ENCODE results near the gene ATP2A1. TPM values are rescaled to one million over a fixed set of nuclear protein-coding genes. Genes with fewer than 3 reads are reported as not detected.

ATP2A1 gene
- total RNA-seq, 1 donor from 2014 or later: 0.64 TPM

GRCh38 chr16:28858421-28858820, 19.9 kb upstream of the ATP2A1 start:
- H3K36me3 Mint-ChIP-seq (ENCODE audit: unreplicated experiment): no peaks in the 10 kb centered on the region
- DNase-seq (ENCODE audit: extremely low spot score, unreplicated experiment): no peak

GRCh38 chr16:28859326-28859725, 19.0 kb upstream of the ATP2A1 start:
- peak overlapping the region; percentile 62 for H3K27ac Mint-ChIP-seq (ENCODE audit: unreplicated experiment)
- H3K9me3 Mint-ChIP-seq (ENCODE audit: unreplicated experiment): no peaks in the 10 kb centered on the region
- TF ChIP-seq, protein P1, sequence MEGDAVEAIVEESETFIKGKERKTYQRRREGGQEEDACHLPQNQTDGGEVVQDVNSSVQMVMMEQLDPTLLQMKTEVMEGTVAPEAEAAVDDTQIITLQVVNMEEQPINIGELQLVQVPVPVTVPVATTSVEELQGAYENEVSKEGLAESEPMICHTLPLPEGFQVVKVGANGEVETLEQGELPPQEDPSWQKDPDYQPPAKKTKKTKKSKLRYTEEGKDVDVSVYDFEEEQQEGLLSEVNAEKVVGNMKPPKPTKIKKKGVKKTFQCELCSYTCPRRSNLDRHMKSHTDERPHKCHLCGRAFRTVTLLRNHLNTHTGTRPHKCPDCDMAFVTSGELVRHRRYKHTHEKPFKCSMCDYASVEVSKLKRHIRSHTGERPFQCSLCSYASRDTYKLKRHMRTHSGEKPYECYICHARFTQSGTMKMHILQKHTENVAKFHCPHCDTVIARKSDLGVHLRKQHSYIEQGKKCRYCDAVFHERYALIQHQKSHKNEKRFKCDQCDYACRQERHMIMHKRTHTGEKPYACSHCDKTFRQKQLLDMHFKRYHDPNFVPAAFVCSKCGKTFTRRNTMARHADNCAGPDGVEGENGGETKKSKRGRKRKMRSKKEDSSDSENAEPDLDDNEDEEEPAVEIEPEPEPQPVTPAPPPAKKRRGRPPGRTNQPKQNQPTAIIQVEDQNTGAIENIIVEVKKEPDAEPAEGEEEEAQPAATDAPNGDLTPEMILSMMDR (IDR thresholded peaks at IDR 0.05): no peak
- no peak for DNase-seq (ENCODE audit: extremely low spot score, unreplicated experiment)
- peaks cover 10% of the 10 kb centered on the region for H3K4me1 Mint-ChIP-seq (ENCODE audit: unreplicated experiment)
- H3K4me3 Mint-ChIP-seq (ENCODE audit: unreplicated experiment): no peak overlapping the region
- no peaks in the 10 kb centered on the region for H3K27me3 Mint-ChIP-seq (ENCODE audit: unreplicated experiment)
- H3K36me3 Mint-ChIP-seq (ENCODE audit: unreplicated experiment): no peaks in the 10 kb centered on the region

More at GRCh38 chr16:28858421-28858820, 19.9 kb upstream of the ATP2A1 start:
- H3K4me1 Mint-ChIP-seq (ENCODE audit: unreplicated experiment): peaks cover 7% of the 10 kb centered on the region
- no peak overlapping the region for H3K4me3 Mint-ChIP-seq (ENCODE audit: unreplicated experiment)
- no peaks in the 10 kb centered on the region for H3K27me3 Mint-ChIP-seq (ENCODE audit: unreplicated experiment)
- TF ChIP-seq, protein P1 (IDR thresholded peaks at IDR 0.05): no peak
- no peaks in the 10 kb centered on the region for H3K9me3 Mint-ChIP-seq (ENCODE audit: unreplicated experiment)
- H3K27ac Mint-ChIP-seq (ENCODE audit: unreplicated experiment): peak overlapping the region; percentile 7

GRCh38 chr16:28863929-28864793, 14.1 kb upstream of the ATP2A1 start:
- no peak for DNase-seq (ENCODE audit: extremely low spot score, unreplicated experiment)
- H3K27me3 Mint-ChIP-seq (ENCODE audit: unreplicated experiment): no peaks in the 10 kb centered on the region
- peaks cover 24% of the 10 kb centered on the region for H3K4me1 Mint-ChIP-seq (ENCODE audit: unreplicated experiment)
- TF ChIP-seq, protein P1 (IDR thresholded peaks at IDR 0.05): no peak
- peak overlapping the region; percentile 99 for H3K27ac Mint-ChIP-seq (ENCODE audit: unreplicated experiment)
- peak overlapping the region; percentile 98 for H3K4me3 Mint-ChIP-seq (ENCODE audit: unreplicated experiment)
- no peaks in the 10 kb centered on the region for H3K9me3 Mint-ChIP-seq (ENCODE audit: unreplicated experiment)
- H3K36me3 Mint-ChIP-seq (ENCODE audit: unreplicated experiment): peaks cover 10% of the 10 kb centered on the region

DNA sequence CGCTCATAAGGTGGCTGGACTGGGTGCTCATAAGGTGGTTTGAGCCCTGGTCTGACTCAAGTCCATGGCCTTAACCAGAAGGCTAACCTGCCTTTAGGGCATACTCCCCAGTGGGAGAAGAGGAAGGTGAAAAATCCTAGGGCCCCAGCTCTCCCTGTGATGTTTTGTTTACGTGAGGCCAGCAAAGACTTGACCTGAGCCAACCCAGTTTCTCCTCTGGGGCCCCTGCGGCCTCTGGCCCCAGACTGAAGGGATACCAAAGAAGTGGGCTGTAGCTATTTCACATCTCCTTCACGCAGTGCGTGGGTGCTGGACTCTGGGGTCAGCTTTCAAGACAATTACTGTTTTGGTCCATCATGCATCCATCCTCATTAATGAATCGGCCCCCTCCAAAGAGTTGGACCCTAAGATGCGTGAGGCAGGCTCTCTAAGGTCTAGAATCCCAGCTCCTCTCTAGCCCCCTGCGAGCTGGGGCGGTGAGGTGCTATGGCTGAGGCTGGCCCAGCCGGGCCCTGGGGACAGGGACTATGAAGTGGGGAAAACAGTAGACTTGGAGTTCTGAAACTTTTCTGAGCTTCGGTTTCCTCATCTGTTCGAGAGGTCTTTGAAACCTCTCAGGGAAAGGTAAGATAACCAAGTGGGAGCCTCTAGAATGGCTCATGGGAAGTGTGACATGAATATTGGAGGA, 13.1 kb upstream of the ATP2A1 start:
- peak overlapping the region; percentile 98 for H3K4me3 Mint-ChIP-seq (ENCODE audit: unreplicated experiment)
- TF ChIP-seq, protein P1 (IDR thresholded peaks at IDR 0.05): no peak
- H3K36me3 Mint-ChIP-seq (ENCODE audit: unreplicated experiment): peaks cover 20% of the 10 kb centered on the region
- no peaks in the 10 kb centered on the region for H3K9me3 Mint-ChIP-seq (ENCODE audit: unreplicated experiment)
- DNase-seq (ENCODE audit: extremely low spot score, unreplicated experiment): no peak
- H3K4me1 Mint-ChIP-seq (ENCODE audit: unreplicated experiment): peaks cover 24% of the 10 kb centered on the region
- H3K27me3 Mint-ChIP-seq (ENCODE audit: unreplicated experiment): no peaks in the 10 kb centered on the region
- H3K27ac Mint-ChIP-seq (ENCODE audit: unreplicated experiment): peak overlapping the region; percentile 50

Measured in osteocyte (in vitro differentiated cells).